Transverse colon (tissue), 4 donors: Measurements from ENCODE around the gene PBX3. TPM values are rescaled to one million over a fixed set of nuclear protein-coding genes. Genes with fewer than 3 reads are reported as not detected.

ENCODE experiments used
- DNase-seq: peaks from one replicate; pipeline ENCODE4 v3.0.0-alpha.2; 2019
- H3K27ac ChIP-seq, 4 donors: fragments of 200-600 bp; sonication (generic); 2 replicates each; pipeline ENCODE4 v1.5.1; 2016 to 2018; ENCODE audit warnings: inconsistent platforms in 4 of 4
- H3K27me3 ChIP-seq: fragments of 200-600 bp; sonication (generic); 2 replicates; pipeline ENCODE4 v1.5.1; 2017; ENCODE audit warnings: inconsistent platforms
- H3K36me3 ChIP-seq, 4 donors: fragments of 200-600 bp; sonication (generic); 2 replicates each; pipeline ENCODE4 v1.5.1; 2017 to 2019; ENCODE audit warnings: inconsistent platforms in 4 of 4
- H3K4me1 ChIP-seq, 4 donors: fragments of 200-600 bp; sonication (generic); 2 replicates each; pipeline ENCODE4 v1.5.1; 2017 to 2020; ENCODE audit warnings: inconsistent platforms in 4 of 4
- H3K4me3 ChIP-seq, 4 donors: fragments of 200-600 bp; sonication (generic); 1 replicate in 1 of 4; 2 replicates in 3 of 4; pipeline versions ENCODE4 v1.5.1 to v1.6.1; 2017 to 2019; ENCODE audit warnings: inconsistent platforms in 4 of 4
- H3K9me3 ChIP-seq, 2 donors: fragments of 200-600 bp; sonication (generic); 2 replicates each; pipeline ENCODE4 v1.5.1; 2017 to 2019; ENCODE audit warnings: inconsistent platforms in 2 of 2
- EP300 ChIP-seq: sonication (generic); formaldehyde crosslinking; IDR thresholded peaks from one replicate; pipeline ENCODE4 v1.6.1; 2017; ENCODE audit warnings: antibody characterized with exemption, low read depth
- POLR2A ChIP-seq: fragments of 450-650 bp; IDR thresholded peaks from one replicate; pipeline ENCODE4 v1.6.1; 2016; ENCODE audit warnings: antibody characterized with exemption, mild to moderate bottlenecking, moderate library complexity
- POLR2AphosphoS5 ChIP-seq, 3 donors: sonication (generic); formaldehyde crosslinking; IDR thresholded peaks; one replicate each; pipeline ENCODE4 v1.6.1; 2016; ENCODE audit warnings: antibody characterized with exemption in 3 of 3
- WGBS, 2 donors: methylation state at CpG; one replicate each; pipeline ENCODE4 v1.1.5; 2018; ENCODE audit warnings: low coverage in 1 of 2; 5-methylcytosine and 5-hydroxymethylcytosine counted together
- in situ Hi-C, 4 donors: fragments of 200-750 bp; cut with MboI; loops; one replicate each; pipeline versions ENCODE4 v1.15.0 to v1.15.1; 2017; ENCODE audit warnings: low sequenced_read_pairs in 3 of 4, low pct_ligation_motif_present in 1 of 4, low pct_unique_long_range_greater_than_20kb in 1 of 4
- intact Hi-C: fragments of 100-400 bp; cut with DNase I; formaldehyde crosslinking; loops from one replicate; pipeline ENCODE4 v1.15.1; 2023; ENCODE audit warnings: low total_unique reads
- total RNA-seq, 4 donors: library from RNA; depleted of rRNA; stranded (reverse); fragments of >200 nt; gene quantifications; one replicate each; pipeline ENCODE4 v1.1.0, GENCODE V29; 2016
- TF ChIP-seq, protein P1 (sequence below), 5 experiments: fragments of 200-600 bp in 3 of 5; fragments of 450-650 bp in 2 of 5; sonication (generic) in 3 of 5; IDR thresholded peaks; 1 replicate in 2 of 5; 2 replicates in 3 of 5; pipeline ENCODE4 v1.5.1; 2016 to 2017; ENCODE audit warnings: antibody characterized with exemption in 5 of 5, inconsistent platforms in 3 of 5, mild to moderate bottlenecking in 2 of 5, moderate library complexity in 1 of 5

PBX3 gene
- total RNA-seq, 4 donors from 2014 or later: 16.4 to 70.3 (median 20.4) TPM

GRCh38 chr9:125972012-125972729, 225.0 kb downstream of the PBX3 start:
- no peak for DNase-seq

DNA sequence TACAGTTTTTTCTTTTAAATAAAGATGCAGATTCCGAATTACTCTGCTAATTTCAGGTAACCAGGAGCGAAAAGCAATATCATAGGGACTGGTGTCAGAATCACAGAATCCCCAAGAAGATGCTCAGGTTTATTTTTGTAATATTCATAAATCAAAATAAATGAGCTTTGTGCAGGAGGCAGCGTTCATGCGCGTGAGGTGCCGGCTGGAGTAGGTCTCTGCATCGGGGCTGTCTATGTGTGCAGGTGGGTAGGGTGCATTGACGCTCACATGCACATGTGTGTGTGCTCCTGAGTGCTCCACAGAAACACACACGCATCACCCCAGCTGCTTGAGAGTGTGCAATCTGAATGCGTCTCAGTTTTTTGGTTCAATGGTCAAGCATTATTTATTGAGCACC, 226.4 kb downstream of the PBX3 start:
- no peaks in the 10 kb centered on the region for H3K9me3 ChIP-seq
- no peaks in the 10 kb centered on the region for H3K27me3 ChIP-seq
- no peak for DNase-seq
- 83 to 91% methylated on average over 2 to 10 of the region's 10 CpGs for WGBS, 2 donors
- no peak overlapping the region for H3K4me3 ChIP-seq
- no peak overlapping the region for H3K27ac ChIP-seq
- in situ Hi-C loops: loop anchor here in 1 of 4 donors (25.0 kb wide), 1 partner anchor 561 kb away; no protein-coding TSS in a partner anchor
- H3K36me3 ChIP-seq: no peaks in the 10 kb centered on the region
- H3K4me1 ChIP-seq: no peaks in the 10 kb centered on the region
- TF ChIP-seq POLR2AphosphoS5 (IDR thresholded peaks at IDR 0.05): no peak
- no peak for TF ChIP-seq POLR2A
- no peak for TF ChIP-seq EP300
- TF ChIP-seq, protein P1, sequence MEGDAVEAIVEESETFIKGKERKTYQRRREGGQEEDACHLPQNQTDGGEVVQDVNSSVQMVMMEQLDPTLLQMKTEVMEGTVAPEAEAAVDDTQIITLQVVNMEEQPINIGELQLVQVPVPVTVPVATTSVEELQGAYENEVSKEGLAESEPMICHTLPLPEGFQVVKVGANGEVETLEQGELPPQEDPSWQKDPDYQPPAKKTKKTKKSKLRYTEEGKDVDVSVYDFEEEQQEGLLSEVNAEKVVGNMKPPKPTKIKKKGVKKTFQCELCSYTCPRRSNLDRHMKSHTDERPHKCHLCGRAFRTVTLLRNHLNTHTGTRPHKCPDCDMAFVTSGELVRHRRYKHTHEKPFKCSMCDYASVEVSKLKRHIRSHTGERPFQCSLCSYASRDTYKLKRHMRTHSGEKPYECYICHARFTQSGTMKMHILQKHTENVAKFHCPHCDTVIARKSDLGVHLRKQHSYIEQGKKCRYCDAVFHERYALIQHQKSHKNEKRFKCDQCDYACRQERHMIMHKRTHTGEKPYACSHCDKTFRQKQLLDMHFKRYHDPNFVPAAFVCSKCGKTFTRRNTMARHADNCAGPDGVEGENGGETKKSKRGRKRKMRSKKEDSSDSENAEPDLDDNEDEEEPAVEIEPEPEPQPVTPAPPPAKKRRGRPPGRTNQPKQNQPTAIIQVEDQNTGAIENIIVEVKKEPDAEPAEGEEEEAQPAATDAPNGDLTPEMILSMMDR (IDR thresholded peaks at IDR 0.05): no peak
- intact Hi-C loops: no loop called here

More at GRCh38 chr9:125972012-125972729, 225.0 kb downstream of the PBX3 start:
- no peaks in the 10 kb centered on the region for H3K4me1 ChIP-seq
- H3K36me3 ChIP-seq: no peaks in the 10 kb centered on the region
- 76% methylated on average over 12 of the region's 12 CpGs; no CpG with 5 or more reads in 1 of the 2 donors for WGBS, 2 donors
- in situ Hi-C loops: loop anchor here in 1 of 4 donors (25.0 kb wide), 1 partner anchor 560 kb away; no protein-coding TSS in a partner anchor
- TF ChIP-seq, protein P1 (IDR thresholded peaks at IDR 0.05): no peak
- no peak for TF ChIP-seq EP300
- TF ChIP-seq POLR2AphosphoS5 (IDR thresholded peaks at IDR 0.05): no peak
- no peak for TF ChIP-seq POLR2A
- no peaks in the 10 kb centered on the region for H3K9me3 ChIP-seq
- H3K27ac ChIP-seq: no peak overlapping the region
- intact Hi-C loops: no loop called here
- no peaks in the 10 kb centered on the region for H3K27me3 ChIP-seq
- no peak overlapping the region for H3K4me3 ChIP-seq

DNA sequence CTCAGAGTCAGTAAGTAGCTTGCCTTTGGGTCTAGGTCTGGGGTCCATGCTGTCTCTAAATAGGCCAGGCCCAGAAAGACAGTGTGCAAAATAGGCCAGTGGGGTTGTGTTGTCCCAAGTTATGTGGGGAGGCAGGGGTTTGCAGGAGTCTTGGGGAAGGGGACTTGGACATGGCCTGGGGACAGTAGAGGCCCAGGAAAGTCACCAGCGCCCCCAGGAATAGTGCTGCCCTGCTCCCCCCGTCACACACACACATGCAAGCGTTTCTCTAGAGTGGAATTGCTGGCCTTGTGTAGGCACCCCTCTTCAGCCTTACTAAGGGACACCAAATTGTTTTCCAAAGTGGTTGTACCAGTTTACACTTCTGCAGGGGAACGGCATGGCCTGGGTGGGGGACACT, 227.5 kb downstream of the PBX3 start:
- intact Hi-C loops: no loop called here
- WGBS, 2 donors: 88% methylated on average over 4 of the region's 4 CpGs
- no peaks in the 10 kb centered on the region for H3K4me1 ChIP-seq
- TF ChIP-seq, protein P1 (IDR thresholded peaks at IDR 0.05): no peak
- no peak for TF ChIP-seq POLR2AphosphoS5 (IDR thresholded peaks at IDR 0.05)
- TF ChIP-seq POLR2A: no peak
- TF ChIP-seq EP300: no peak
- no peaks in the 10 kb centered on the region for H3K36me3 ChIP-seq
- no peak overlapping the region for H3K27ac ChIP-seq
- no peak for DNase-seq
- in situ Hi-C loops: loop anchor here in 1 of 4 donors (25.0 kb wide), 1 partner anchor 562 kb away; no protein-coding TSS in a partner anchor
- H3K27me3 ChIP-seq: no peaks in the 10 kb centered on the region
- H3K9me3 ChIP-seq: peaks cover 4 to 5% of the 10 kb centered on the region in 2 donors
- H3K4me3 ChIP-seq: no peak overlapping the region

DNA sequence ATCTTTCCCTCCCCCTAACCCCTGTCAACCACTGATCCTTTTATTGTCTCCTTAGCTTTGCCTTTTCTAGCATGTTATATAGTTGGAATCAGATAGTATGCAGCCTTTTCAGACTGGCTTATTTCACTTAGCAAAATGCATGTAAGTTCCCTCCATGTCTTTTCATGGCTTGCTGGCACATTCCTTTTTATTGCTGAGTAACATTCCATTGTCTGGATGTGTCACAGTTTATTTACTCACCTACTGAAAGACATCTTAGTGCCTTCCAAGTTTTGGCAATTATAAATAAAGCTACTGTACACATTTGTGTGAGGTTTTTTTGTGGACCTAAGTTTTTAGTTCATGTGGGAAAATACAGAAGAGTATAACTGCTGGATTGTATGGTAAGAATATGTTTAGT, 230.1 kb downstream of the PBX3 start:
- in situ Hi-C loops: no loop called here
- no peaks in the 10 kb centered on the region for H3K36me3 ChIP-seq
- no peak overlapping the region for H3K4me3 ChIP-seq
- no peak overlapping the region for H3K27ac ChIP-seq
- peaks cover 10 to 11% of the 10 kb centered on the region in 2 donors for H3K9me3 ChIP-seq
- H3K4me1 ChIP-seq: no peaks in the 10 kb centered on the region
- no peak for DNase-seq
- TF ChIP-seq EP300 (no peak), POLR2A (no peak), POLR2AphosphoS5 (IDR thresholded peaks at IDR 0.05) (no peak)
- TF ChIP-seq, protein P1 (IDR thresholded peaks at IDR 0.05): no peak
- intact Hi-C loops: no loop called here
- no peaks in the 10 kb centered on the region for H3K27me3 ChIP-seq
